SU-DHL-6 (cell line): ENCODE results near the gene CRPPA.
A peak's percentile ranks its signal among the peaks of the same experiment; 100 is the strongest.

Experiments
- EZH2phosphoT487 ChIP-seq: fragments of 200-600 bp; sonication (generic), shearing (Covaris generic); conservative IDR thresholded peaks from 2 replicates; pipeline ENCODE4 v1.6.1; 2018; ENCODE audit warnings: mild to moderate bottlenecking, antibody characterized with exemption, low read length, moderate library complexity, mixed read lengths
- TF ChIP-seq, protein P1 (sequence below): fragments of 200-600 bp; sonication (generic); IDR thresholded peaks from one replicate; pipeline ENCODE4 v1.5.1; 2017; ENCODE audit warnings: antibody characterized with exemption, mild to moderate bottlenecking, low read length, moderate library complexity; ENCODE audit not compliant: insufficient read depth, poor library complexity, severe bottlenecking

GRCh38 chr7:16431646-16432424 lies 10.5 kb upstream of the CRPPA start:
- TF ChIP-seq EZH2phosphoT487: no peak
- TF ChIP-seq, protein P1, sequence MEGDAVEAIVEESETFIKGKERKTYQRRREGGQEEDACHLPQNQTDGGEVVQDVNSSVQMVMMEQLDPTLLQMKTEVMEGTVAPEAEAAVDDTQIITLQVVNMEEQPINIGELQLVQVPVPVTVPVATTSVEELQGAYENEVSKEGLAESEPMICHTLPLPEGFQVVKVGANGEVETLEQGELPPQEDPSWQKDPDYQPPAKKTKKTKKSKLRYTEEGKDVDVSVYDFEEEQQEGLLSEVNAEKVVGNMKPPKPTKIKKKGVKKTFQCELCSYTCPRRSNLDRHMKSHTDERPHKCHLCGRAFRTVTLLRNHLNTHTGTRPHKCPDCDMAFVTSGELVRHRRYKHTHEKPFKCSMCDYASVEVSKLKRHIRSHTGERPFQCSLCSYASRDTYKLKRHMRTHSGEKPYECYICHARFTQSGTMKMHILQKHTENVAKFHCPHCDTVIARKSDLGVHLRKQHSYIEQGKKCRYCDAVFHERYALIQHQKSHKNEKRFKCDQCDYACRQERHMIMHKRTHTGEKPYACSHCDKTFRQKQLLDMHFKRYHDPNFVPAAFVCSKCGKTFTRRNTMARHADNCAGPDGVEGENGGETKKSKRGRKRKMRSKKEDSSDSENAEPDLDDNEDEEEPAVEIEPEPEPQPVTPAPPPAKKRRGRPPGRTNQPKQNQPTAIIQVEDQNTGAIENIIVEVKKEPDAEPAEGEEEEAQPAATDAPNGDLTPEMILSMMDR: peak; percentile 35
